Activated B cell treated with CpG ODN at 0.5 μM for 24 hours (primary cell): ENCODE results near the gene NDOR1. TPM values are rescaled to one million over a fixed set of nuclear protein-coding genes. Genes with fewer than 3 reads are reported as not detected.

ENCODE experiments used
- ATAC-seq: fragments of 200-7000 bp; cut with Tn5 transposase; one replicate; pipeline ENCODE4 v1.10.0; 2021; ENCODE audit warnings: low read depth, mild to moderate bottlenecking, moderate library complexity
- CTCF ChIA-PET: fragments of 350-600 bp; sonication (Branson Sonifier 250); formaldehyde crosslinking; loops from one replicate; lab custom pipeline; 2021; ENCODE audit warnings: antibody characterized with exemption; lab: Charles Lee
- POLR2A ChIA-PET: fragments of 350-600 bp; sonication (Branson Sonifier 250); formaldehyde crosslinking; loops from one replicate; lab custom pipeline; 2021; ENCODE audit warnings: antibody characterized with exemption; lab: Charles Lee
- DNase-seq: peaks from one replicate; pipeline ENCODE4 v3.0.0; 2022
- H3K27ac Mint-ChIP-seq: one replicate; pipeline ENCODE4 v1.8.0; 2020; ENCODE audit warnings: mixed read lengths
- H3K27me3 Mint-ChIP-seq: one replicate; pipeline ENCODE4 v1.8.0; 2021; ENCODE audit warnings: mixed read lengths
- H3K36me3 Mint-ChIP-seq: one replicate; pipeline ENCODE4 v1.8.0; 2021; ENCODE audit warnings: low read depth, mixed read lengths
- H3K4me1 Mint-ChIP-seq: one replicate; pipeline ENCODE4 v1.8.0; 2021; ENCODE audit warnings: mixed read lengths
- H3K4me3 Mint-ChIP-seq: one replicate; pipeline ENCODE4 v1.8.0; 2020; ENCODE audit warnings: mild to moderate bottlenecking, mixed read lengths
- H3K9me3 Mint-ChIP-seq: one replicate; pipeline ENCODE4 v1.8.0; 2020; ENCODE audit warnings: mixed read lengths
- CTCF ChIP-seq: fragments of 200-600 bp; IDR thresholded peaks from one replicate; pipeline ENCODE4 v1.8.0; 2022; ENCODE audit warnings: antibody characterized with exemption, mild to moderate bottlenecking
- intact Hi-C: fragments of 100-400 bp; cut with micrococcal nuclease; formaldehyde crosslinking; loops from one replicate; pipeline ENCODE4 v1.15.1; 2024
- total RNA-seq: library from RNA; stranded (reverse); gene quantifications from 2 replicates; pipeline ENCODE4 v1.2.3, GENCODE V29; 2022

NDOR1 gene
- total RNA-seq, 1 donor from 2014 or later: 38.7 TPM

- ChIA-PET CTCF (interaction anchor here (0.9 to 2.0 kb wide), 10 partner anchors 13 to 142 kb away, joined by 3 to 13 read pairs (median 5); partner anchors contain the start of genes MAN1B1, RNF224 and TPRN), POLR2A (interaction anchor here (0.7 to 4.4 kb wide), 24 partner anchors 8 to 462 kb away, joined by 3 to 49 read pairs (median 8); partner anchors contain the start of genes CYSRT1, MAN1B1, NDOR1 and RNF208)
- peaks cover 52% of the 10 kb centered on the region for H3K36me3 Mint-ChIP-seq
- H3K4me1 Mint-ChIP-seq: peaks cover 36% of the 10 kb centered on the region
- H3K27me3 Mint-ChIP-seq: no peaks in the 10 kb centered on the region
- peak within 1 kb of the TSS; percentile 92 for H3K4me3 Mint-ChIP-seq
- no peaks in the 10 kb centered on the region for H3K9me3 Mint-ChIP-seq
- intact Hi-C loops: loop anchor here (1.0 kb wide), 7 partner anchors 12 to 70 kb away; partner anchors contain the start of genes NDOR1, RNF224, TMEM203 and TPRN
- DNase-seq: peak; percentile 99
- peak; percentile 79 for ATAC-seq
- peak within 1 kb of the TSS; percentile 91 for H3K27ac Mint-ChIP-seq
- no peak for TF ChIP-seq CTCF
These were observed 16.8 kb upstream of the NDOR1 start, which contains the start of the genes ANAPC2 and SSNA1 for GRCh38 chr9:137188490-137189296. ANAPC2 (minus strand) TSS chr9:137188560; CDS start chr9:137188532, 28 bp downstream. SSNA1 (plus strand) TSS chr9:137188676; CDS start chr9:137188727, 51 bp downstream.

GRCh38 chr9:137189297-137190295 is 15.9 kb upstream of the NDOR1 start:
- peak overlapping the region; percentile 91 for H3K27ac Mint-ChIP-seq
- ChIA-PET POLR2A (interaction anchor here (0.7 to 4.4 kb wide), 23 partner anchors 8 to 463 kb away, joined by 3 to 49 read pairs (median 8); partner anchors contain the start of genes CYSRT1, MAN1B1, NDOR1 and RNF208), CTCF (interaction anchor here (0.9 to 2.0 kb wide), 10 partner anchors 12 to 143 kb away, joined by 3 to 13 read pairs (median 5); partner anchors contain the start of genes MAN1B1, RNF224 and TPRN)
- TF ChIP-seq CTCF: no peak
- no peaks in the 10 kb centered on the region for H3K9me3 Mint-ChIP-seq
- peak overlapping the region; percentile 91 for H3K4me3 Mint-ChIP-seq
- no peak for DNase-seq
- intact Hi-C loops: loop anchor here (1.0 kb wide), 1 partner anchor 38 kb away; the partner anchor contains the start of gene RNF224
- no peaks in the 10 kb centered on the region for H3K27me3 Mint-ChIP-seq
- H3K36me3 Mint-ChIP-seq: peaks cover 43% of the 10 kb centered on the region
- peaks cover 36% of the 10 kb centered on the region for H3K4me1 Mint-ChIP-seq
- ATAC-seq: no peak

- ATAC-seq (no peak), DNase-seq (no peak)
- H3K4me3 Mint-ChIP-seq: peak overlapping the region; percentile 64
- POLR2A ChIA-PET: interaction anchor here (0.6 to 4.4 kb wide), 7 partner anchors 8 to 64 kb away, joined by 8 to 49 read pairs (median 17); partner anchors contain the start of genes NDOR1, RNF224, TMEM203 and TPRN
- H3K27ac Mint-ChIP-seq: peak overlapping the region; percentile 41
- intact Hi-C loops: no loop called here
- peaks cover 36% of the 10 kb centered on the region for H3K4me1 Mint-ChIP-seq
- CTCF ChIA-PET: interaction anchor here (1.4 to 2.0 kb wide), 3 partner anchors 14 to 46 kb away, joined by 3 to 8 read pairs (median 7); no protein-coding TSS in a partner anchor
- no peaks in the 10 kb centered on the region for H3K9me3 Mint-ChIP-seq
- H3K27me3 Mint-ChIP-seq: no peaks in the 10 kb centered on the region
- peaks cover 37% of the 10 kb centered on the region for H3K36me3 Mint-ChIP-seq
- TF ChIP-seq CTCF: no peak
These were observed 15.1 kb upstream of the NDOR1 start for GRCh38 chr9:137190315-137190856.

- Mint-ChIP-seq H3K4me1 (peaks cover 34% of the 10 kb centered on the region), H3K9me3 (no peaks in the 10 kb centered on the region), H3K27me3 (no peaks in the 10 kb centered on the region), H3K27ac (peak overlapping the region; percentile 41), H3K4me3 (no peak overlapping the region), H3K36me3 (peaks cover 31% of the 10 kb centered on the region)
- ChIA-PET POLR2A (interaction anchor here (4.4 kb wide), 1 partner anchor 11 kb away, joined by 49 read pairs; the partner anchor contains the start of gene TPRN), CTCF (interaction anchor here (0.9 kb wide), 1 partner anchor 14 kb away, joined by 3 read pairs; no protein-coding TSS in a partner anchor)
- intact Hi-C loops: no loop called here
- TF ChIP-seq CTCF: no peak
- DNase-seq (no peak), ATAC-seq (no peak)
These were observed 14.3 kb upstream of the NDOR1 start for GRCh38 chr9:137191245-137191644.
